Fibroblast of gingiva (primary cell): ENCODE measurements around the gene NR4A1.
"Not testable (repeated sequence)": the region's sequence is repeated elsewhere in the genome, so short reads cannot be mapped to it uniquely, and the experiment has no call there.

Experiments
- DNase-seq: peaks from one replicate; pipeline ENCODE4 v3.0.0-alpha.2; 2011; ENCODE audit warnings: low read depth

NR4A1 gene

DNA sequence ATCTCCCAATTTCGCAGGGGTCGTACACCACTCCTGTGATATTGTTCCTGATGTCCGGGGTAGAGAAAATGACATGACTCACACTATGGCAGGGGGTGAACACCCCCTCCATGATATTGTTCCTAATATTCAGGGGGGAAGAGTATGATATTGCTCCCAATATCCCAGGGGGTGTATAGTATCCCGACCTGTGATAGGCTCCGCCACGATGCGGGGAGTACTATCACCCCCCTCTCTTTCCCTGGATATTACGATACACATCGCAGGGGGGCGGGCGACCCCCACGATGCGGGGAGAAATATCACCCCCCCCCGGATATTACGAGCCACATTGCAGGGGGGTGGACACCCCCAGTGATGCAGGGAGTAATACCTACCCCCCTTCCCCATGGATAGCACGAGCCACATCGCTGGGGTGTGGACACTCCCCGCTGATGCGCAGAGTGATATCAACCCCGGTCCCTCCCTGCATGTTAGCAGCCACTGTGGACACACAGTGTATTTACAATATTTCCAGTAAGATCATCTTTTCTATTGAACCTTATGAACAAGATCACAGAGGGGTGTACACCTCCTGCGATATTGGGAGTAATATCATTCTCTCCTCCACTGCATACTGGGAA is 45.9 kb downstream of the NR4A1 start:
- no peak for DNase-seq

DNA sequence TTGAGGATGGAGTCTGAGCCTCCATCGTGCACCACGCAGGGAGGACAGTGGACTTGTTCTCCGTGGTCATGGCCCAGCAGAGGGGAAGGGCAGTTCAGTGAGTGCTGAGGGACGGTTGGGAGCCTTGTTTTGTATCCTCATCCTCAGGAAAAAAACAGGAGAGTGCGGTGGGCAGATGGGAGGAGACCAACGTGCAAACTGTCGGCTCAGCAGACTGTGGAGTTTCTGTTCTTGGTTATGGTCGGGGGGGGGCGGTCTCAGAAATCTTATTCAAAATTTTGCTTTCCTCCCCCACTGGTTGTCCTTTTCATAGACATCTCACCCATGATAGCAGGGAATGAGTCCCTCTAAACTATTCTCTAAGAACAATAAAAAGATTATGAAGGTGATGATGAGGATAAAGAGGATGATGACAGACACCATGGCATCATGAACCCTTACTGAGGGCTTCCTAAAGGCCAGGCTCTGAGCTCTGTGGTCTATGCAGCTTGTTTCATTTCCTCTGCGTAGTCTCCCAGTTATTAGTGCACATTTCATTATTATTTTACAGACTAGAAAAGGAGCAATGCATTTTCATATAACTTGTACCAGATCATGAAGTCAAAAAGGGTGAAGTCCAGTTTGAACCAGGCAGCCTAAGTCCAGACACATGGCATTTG is 53.3 kb downstream of the NR4A1 start:
- DNase-seq = not testable (repeated sequence)
